Gastroesophageal sphincter (tissue), 3 donors: ENCODE measurements around the gene ROR2.

ENCODE experiments used
- CTCF ChIP-seq, 4 experiments: fragments of 200-600 bp in 2 of 4; fragments of 450-650 bp in 2 of 4; sonication (generic) in 1 of 4; IDR thresholded peaks; one replicate each; pipeline ENCODE4 v1.5.1; 2017 to 2019; ENCODE audit warnings: antibody characterized with exemption in 4 of 4, mild to moderate bottlenecking in 2 of 4, moderate library complexity in 2 of 4
- EP300 ChIP-seq: sonication (generic); formaldehyde crosslinking; IDR thresholded peaks from one replicate; pipeline ENCODE4 v1.6.1; 2017; ENCODE audit warnings: antibody characterized with exemption, mild to moderate bottlenecking
- POLR2AphosphoS5 ChIP-seq: sonication (generic); formaldehyde crosslinking; IDR thresholded peaks from one replicate; pipeline ENCODE4 v1.6.1; 2017; ENCODE audit warnings: antibody characterized with exemption

DNA sequence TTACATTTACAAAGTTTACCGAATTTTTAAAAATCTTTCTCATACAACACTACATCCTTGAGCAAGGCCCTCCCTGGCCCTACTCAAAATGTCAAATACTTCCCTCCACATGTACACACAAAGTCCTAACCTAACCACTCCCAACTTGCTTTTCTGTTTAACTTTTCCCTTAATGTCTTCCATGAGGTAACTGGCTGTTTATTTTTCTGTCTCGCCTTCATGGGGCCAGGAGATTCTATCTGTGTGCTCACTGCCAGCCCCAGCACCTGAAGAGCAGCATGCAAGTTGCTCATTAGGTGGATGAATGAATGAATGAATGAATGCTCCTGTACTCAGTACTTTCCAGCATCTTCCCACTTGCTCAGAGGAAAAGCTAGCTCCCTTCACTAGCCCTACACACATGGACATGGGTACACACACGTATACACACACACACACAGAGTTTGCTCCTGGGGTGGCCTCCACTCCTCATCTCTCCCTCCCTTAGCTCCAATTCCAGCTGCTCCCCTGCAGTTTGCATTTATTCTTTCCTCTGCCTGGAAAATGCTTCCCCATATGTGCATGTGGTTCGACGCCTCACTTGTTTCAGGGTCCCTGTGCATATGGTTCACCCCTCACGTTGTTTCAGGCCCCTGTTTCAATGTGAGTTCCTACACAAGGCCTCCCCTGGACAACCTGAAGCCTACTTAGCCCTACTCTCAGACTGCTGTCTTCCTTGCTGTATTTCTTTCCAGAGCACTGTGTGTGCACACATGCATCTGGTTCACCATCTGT lies 165.2 kb downstream of the ROR2 start:
- TF ChIP-seq EP300 (no peak), CTCF (IDR thresholded peaks at IDR 0.05) (no peak), POLR2AphosphoS5 (no peak)
